ENCODE measurements around the gene NFATC4.
"Not testable (repeated sequence)": the region's sequence is repeated elsewhere in the genome, so short reads cannot be mapped to it uniquely, and the experiment has no call there.

NFATC4 gene

DNA sequence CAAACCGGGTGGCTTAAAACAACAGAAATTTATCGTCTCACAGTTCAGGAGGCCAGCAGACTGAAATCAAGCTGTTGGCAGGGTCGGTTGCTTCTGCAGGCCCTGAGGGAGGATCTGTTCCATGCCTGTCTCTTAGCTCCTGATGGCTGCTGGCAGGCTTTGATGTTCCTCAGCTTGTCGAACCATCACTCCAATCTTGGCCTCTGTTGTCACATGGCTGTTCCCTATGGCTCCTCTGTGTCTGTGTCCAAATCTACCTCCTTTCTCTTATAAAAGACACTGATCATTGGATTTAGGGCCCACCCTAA, 14.0 kb downstream of the NFATC4 start:
- no peak for TF ChIP-seq EZH2 (IDR thresholded peaks at IDR 0.05; ENCODE audit: borderline replicate concordance, low read depth, low read length, severe bottlenecking)
- TF ChIP-seq, protein P1, sequence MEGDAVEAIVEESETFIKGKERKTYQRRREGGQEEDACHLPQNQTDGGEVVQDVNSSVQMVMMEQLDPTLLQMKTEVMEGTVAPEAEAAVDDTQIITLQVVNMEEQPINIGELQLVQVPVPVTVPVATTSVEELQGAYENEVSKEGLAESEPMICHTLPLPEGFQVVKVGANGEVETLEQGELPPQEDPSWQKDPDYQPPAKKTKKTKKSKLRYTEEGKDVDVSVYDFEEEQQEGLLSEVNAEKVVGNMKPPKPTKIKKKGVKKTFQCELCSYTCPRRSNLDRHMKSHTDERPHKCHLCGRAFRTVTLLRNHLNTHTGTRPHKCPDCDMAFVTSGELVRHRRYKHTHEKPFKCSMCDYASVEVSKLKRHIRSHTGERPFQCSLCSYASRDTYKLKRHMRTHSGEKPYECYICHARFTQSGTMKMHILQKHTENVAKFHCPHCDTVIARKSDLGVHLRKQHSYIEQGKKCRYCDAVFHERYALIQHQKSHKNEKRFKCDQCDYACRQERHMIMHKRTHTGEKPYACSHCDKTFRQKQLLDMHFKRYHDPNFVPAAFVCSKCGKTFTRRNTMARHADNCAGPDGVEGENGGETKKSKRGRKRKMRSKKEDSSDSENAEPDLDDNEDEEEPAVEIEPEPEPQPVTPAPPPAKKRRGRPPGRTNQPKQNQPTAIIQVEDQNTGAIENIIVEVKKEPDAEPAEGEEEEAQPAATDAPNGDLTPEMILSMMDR (IDR thresholded peaks at IDR 0.05; ENCODE audit: borderline replicate concordance, extremely low read depth, low read length, poor library complexity, severe bottlenecking) = no peak
- no peak overlapping the region for H2AFZ ChIP-seq (ENCODE audit: low read depth, low read length)
- DNase-seq (no peak), ATAC-seq (ENCODE audit: insufficient read depth, low read depth) (no peak)
- no peak overlapping the region for H3K4me2 ChIP-seq (ENCODE audit: insufficient read depth, low read length)
- no peaks in the 10 kb centered on the region for H3K36me3 ChIP-seq (ENCODE audit: insufficient read depth, low read length)
- H3K9me3 ChIP-seq (ENCODE audit: insufficient read depth, low read length, severe bottlenecking) = no peaks in the 10 kb centered on the region
- H3K27ac ChIP-seq (ENCODE audit: low read length) = no peak overlapping the region
- peaks cover 15% of the 10 kb centered on the region for H3K27me3 ChIP-seq (ENCODE audit: insufficient read depth, low read length, poor library complexity)
- H3K79me2 ChIP-seq (ENCODE audit: insufficient read depth, low read length) = no peaks in the 10 kb centered on the region
- H3K9ac ChIP-seq (ENCODE audit: low read depth, low read length) = no peak overlapping the region
- H3K4me1 ChIP-seq (ENCODE audit: insufficient read depth, low read length) = no peaks in the 10 kb centered on the region
- no peak overlapping the region for H3K4me3 ChIP-seq (ENCODE audit: low read depth in 1 of 2, low read length in 2 of 2)
- no peaks in the 10 kb centered on the region for H4K20me1 ChIP-seq (ENCODE audit: insufficient read depth, low read length)

DNA sequence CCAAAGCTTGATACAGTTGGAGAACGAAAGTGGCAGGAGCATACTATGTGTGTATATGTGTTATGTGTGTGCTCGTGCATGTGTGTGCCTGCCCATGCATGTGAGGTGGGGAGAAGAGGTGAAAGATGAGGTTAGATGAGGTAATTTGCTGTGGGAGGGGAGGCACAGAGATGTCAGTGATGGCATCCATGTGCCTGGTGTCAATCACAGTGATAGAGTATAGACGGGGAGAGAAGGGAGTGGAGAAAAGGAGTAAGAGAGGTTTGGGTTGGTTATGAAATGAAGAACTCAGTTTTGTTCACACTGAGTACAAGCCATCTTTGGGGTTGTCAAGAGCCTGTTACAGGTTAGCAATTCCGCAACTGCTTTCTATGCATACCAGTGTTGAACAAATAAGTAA, 16.2 kb downstream of the NFATC4 start:
- no peak overlapping the region for H3K4me3 ChIP-seq (ENCODE audit: low read depth in 1 of 2, low read length in 2 of 2)
- no peak overlapping the region for H2AFZ ChIP-seq (ENCODE audit: low read depth, low read length)
- H3K27me3 ChIP-seq (ENCODE audit: insufficient read depth, low read length, poor library complexity) = peaks cover 16% of the 10 kb centered on the region
- no peaks in the 10 kb centered on the region for H3K4me1 ChIP-seq (ENCODE audit: insufficient read depth, low read length)
- H4K20me1 ChIP-seq (ENCODE audit: insufficient read depth, low read length) = no peaks in the 10 kb centered on the region
- no peak for DNase-seq
- H3K79me2 ChIP-seq (ENCODE audit: insufficient read depth, low read length) = no peaks in the 10 kb centered on the region
- TF ChIP-seq, protein P1 (IDR thresholded peaks at IDR 0.05; ENCODE audit: borderline replicate concordance, extremely low read depth, low read length, poor library complexity, severe bottlenecking) = no peak
- no peak for TF ChIP-seq EZH2 (IDR thresholded peaks at IDR 0.05; ENCODE audit: borderline replicate concordance, low read depth, low read length, severe bottlenecking)
- no peak overlapping the region for H3K9ac ChIP-seq (ENCODE audit: low read depth, low read length)
- no peak overlapping the region for H3K4me2 ChIP-seq (ENCODE audit: insufficient read depth, low read length)
- H3K27ac ChIP-seq (ENCODE audit: low read length) = no peak overlapping the region
- H3K36me3 ChIP-seq (ENCODE audit: insufficient read depth, low read length) = no peaks in the 10 kb centered on the region
- H3K9me3 ChIP-seq (ENCODE audit: insufficient read depth, low read length, severe bottlenecking) = no peaks in the 10 kb centered on the region
- no peak for ATAC-seq (ENCODE audit: insufficient read depth, low read depth)

DNA sequence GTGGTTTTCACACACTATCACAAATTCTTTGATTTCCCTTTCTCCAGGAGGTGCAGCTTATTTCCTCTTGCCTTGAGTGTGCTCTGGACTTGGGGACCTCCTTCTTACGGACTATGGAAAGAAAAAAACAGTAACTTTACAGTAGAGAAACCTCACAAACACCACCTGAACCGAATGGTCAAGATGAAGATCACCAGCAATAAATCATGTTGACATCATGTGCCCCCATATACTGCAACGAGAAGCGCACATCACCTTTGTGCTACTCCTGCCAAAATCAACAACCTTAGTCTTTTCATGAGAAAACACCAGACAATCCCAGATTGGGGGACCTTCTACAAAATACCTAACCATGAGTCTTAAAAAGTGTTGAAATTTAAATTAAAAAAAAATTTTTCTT, 17.5 kb downstream of the NFATC4 start:
- H4K20me1 ChIP-seq (ENCODE audit: insufficient read depth, low read length) = no peaks in the 10 kb centered on the region
- no peak overlapping the region for H3K27ac ChIP-seq (ENCODE audit: low read length)
- DNase-seq (no peak), ATAC-seq (ENCODE audit: insufficient read depth, low read depth) (no peak)
- H3K36me3 ChIP-seq (ENCODE audit: insufficient read depth, low read length) = no peaks in the 10 kb centered on the region
- no peak overlapping the region for H3K4me3 ChIP-seq (ENCODE audit: low read depth in 1 of 2, low read length in 2 of 2)
- H3K9me3 ChIP-seq (ENCODE audit: insufficient read depth, low read length, severe bottlenecking) = no peaks in the 10 kb centered on the region
- H3K9ac ChIP-seq (ENCODE audit: low read depth, low read length) = no peak overlapping the region
- no peaks in the 10 kb centered on the region for H3K79me2 ChIP-seq (ENCODE audit: insufficient read depth, low read length)
- H3K27me3 ChIP-seq (ENCODE audit: insufficient read depth, low read length, poor library complexity) = peaks cover 15% of the 10 kb centered on the region
- H2AFZ ChIP-seq (ENCODE audit: low read depth, low read length) = no peak overlapping the region
- no peak overlapping the region for H3K4me2 ChIP-seq (ENCODE audit: insufficient read depth, low read length)
- H3K4me1 ChIP-seq (ENCODE audit: insufficient read depth, low read length) = no peaks in the 10 kb centered on the region
- TF ChIP-seq EZH2 (IDR thresholded peaks at IDR 0.05; ENCODE audit: borderline replicate concordance, low read depth, low read length, severe bottlenecking) = no peak
- TF ChIP-seq, protein P1 (IDR thresholded peaks at IDR 0.05; ENCODE audit: borderline replicate concordance, extremely low read depth, low read length, poor library complexity, severe bottlenecking) = no peak

DNA sequence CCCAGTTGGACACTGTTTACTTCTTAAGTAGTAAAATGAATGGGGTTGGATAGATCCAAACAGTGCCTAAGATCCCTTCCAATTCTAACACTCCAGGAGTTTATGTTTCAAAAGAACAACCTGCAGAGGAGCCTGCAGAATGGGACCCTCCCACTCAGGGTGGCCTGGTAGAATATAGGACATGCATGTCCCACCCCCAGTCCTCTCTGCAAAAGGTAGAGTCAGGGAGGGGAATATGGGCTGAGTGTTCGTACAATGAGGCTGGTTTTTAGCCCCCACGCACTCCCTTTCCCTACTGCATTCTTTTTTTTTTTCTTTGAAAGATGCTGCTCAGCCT, 19.0 kb downstream of the NFATC4 start:
- no peak for ATAC-seq (ENCODE audit: insufficient read depth, low read depth)
- H3K36me3 ChIP-seq (ENCODE audit: insufficient read depth, low read length) = no peaks in the 10 kb centered on the region
- no peak overlapping the region for H3K9ac ChIP-seq (ENCODE audit: low read depth, low read length)
- no peak overlapping the region for H3K4me2 ChIP-seq (ENCODE audit: insufficient read depth, low read length)
- DNase-seq = no peak
- no peak overlapping the region for H2AFZ ChIP-seq (ENCODE audit: low read depth, low read length)
- no peak overlapping the region for H3K4me3 ChIP-seq (ENCODE audit: low read depth in 1 of 2, low read length in 2 of 2)
- TF ChIP-seq, protein P1 (IDR thresholded peaks at IDR 0.05; ENCODE audit: borderline replicate concordance, extremely low read depth, low read length, poor library complexity, severe bottlenecking) = no peak
- TF ChIP-seq EZH2 (IDR thresholded peaks at IDR 0.05; ENCODE audit: borderline replicate concordance, low read depth, low read length, severe bottlenecking) = no peak
- no peaks in the 10 kb centered on the region for H3K4me1 ChIP-seq (ENCODE audit: insufficient read depth, low read length)
- H4K20me1 ChIP-seq (ENCODE audit: insufficient read depth, low read length) = no peaks in the 10 kb centered on the region
- no peaks in the 10 kb centered on the region for H3K79me2 ChIP-seq (ENCODE audit: insufficient read depth, low read length)
- no peaks in the 10 kb centered on the region for H3K9me3 ChIP-seq (ENCODE audit: insufficient read depth, low read length, severe bottlenecking)
- peaks cover 12% of the 10 kb centered on the region for H3K27me3 ChIP-seq (ENCODE audit: insufficient read depth, low read length, poor library complexity)
- H3K27ac ChIP-seq (ENCODE audit: low read length) = no peak overlapping the region

DNA sequence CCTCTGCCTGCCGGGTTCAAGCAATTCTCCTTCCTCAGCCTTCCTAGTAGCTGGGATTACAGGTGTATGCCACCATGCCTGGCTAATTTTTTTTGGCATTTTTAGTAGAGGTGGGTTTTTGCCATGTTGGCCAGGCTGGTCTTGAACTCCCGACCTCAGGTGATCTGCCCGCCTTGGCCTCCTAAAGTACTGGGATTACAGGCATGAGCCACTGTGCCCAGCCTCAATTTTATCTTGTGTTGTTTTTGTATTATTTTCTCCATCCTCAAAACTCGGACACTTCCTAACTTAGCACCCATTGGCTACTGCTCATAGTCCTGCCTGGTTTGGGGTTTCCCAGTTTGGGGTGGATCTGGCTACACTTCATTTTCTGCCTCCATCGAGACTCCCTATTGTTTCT, 19.6 kb downstream of the NFATC4 start:
- not testable (repeated sequence) for H2AFZ ChIP-seq (ENCODE audit: low read depth, low read length); ATAC-seq (ENCODE audit: insufficient read depth, low read depth); DNase-seq; H3K9ac ChIP-seq (ENCODE audit: low read depth, low read length); H3K36me3 ChIP-seq (ENCODE audit: insufficient read depth, low read length); H3K9me3 ChIP-seq (ENCODE audit: insufficient read depth, low read length, severe bottlenecking); H3K27ac ChIP-seq (ENCODE audit: low read length); H3K4me1 ChIP-seq (ENCODE audit: insufficient read depth, low read length); H3K4me3 ChIP-seq (ENCODE audit: low read depth in 1 of 2, low read length in 2 of 2); H4K20me1 ChIP-seq (ENCODE audit: insufficient read depth, low read length); H3K4me2 ChIP-seq (ENCODE audit: insufficient read depth, low read length); H3K79me2 ChIP-seq (ENCODE audit: insufficient read depth, low read length)
- peaks cover 12% of the 10 kb centered on the region for H3K27me3 ChIP-seq (ENCODE audit: insufficient read depth, low read length, poor library complexity)

Data from DND-41 (cell line).